Gastrocnemius medialis (tissue), 4 donors: ENCODE data around the gene ITPK1.

Experiments used
- POLR2A ChIP-seq, 2 donors: fragments of 450-650 bp; IDR thresholded peaks; one replicate each; pipeline ENCODE4 v1.6.1; 2017; ENCODE audit warnings: antibody characterized with exemption in 2 of 2, mild to moderate bottlenecking in 2 of 2, moderate library complexity in 2 of 2
- TF ChIP-seq, protein P1 (sequence below), 5 experiments: fragments of 450-650 bp in 3 of 5; fragments of 200-600 bp in 2 of 5; sonication (generic) in 2 of 5; IDR thresholded peaks in 4 of 5; conservative IDR thresholded peaks in 1 of 5; 1 replicate in 4 of 5; 2 replicates in 1 of 5; pipeline ENCODE4 v1.5.1; 2016 to 2019; ENCODE audit warnings: antibody characterized with exemption in 5 of 5, mild to moderate bottlenecking in 3 of 5, moderate library complexity in 3 of 5

DNA sequence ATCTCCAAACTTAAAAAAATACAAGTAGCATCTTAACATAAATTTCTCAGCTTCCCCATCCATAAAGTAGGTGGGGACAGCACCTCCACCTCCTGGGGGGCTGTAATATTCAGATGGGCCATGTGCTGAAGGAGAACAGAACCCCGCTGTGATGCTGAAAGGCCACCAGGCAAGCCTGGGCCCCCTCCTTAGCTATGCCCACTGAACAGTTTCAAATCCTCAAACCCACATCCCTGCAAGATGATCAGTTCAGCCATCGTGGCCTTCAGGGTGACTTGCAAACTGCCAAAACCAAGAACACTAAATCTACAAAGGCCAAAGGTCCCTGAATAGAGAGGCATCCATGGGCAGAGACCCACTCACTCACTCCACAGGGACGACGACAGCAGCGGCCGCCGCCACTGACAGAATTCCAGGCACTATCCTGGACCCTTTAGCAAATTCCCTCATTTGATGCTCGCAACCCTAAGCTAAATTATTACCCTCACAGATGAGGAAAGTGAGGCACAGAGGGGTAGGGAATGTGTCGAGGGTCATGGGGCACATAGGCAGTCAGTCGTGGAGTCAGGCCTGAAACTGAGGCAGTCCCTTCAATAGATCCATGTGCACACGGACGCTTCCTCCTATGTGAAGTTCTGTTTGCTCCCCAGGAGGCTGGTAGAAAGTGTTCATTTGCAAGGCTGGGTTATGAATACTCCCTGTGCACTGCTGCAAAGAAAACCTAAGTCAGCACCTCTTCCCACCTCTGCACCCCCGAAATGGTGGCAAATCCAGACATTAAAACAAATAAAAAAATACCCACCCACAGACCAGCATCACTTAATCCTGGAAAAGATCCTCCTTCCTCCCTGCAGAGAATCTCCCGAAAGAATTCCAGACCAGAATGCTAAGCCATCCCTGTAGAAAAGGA is 5.9 kb downstream of the ITPK1 start:
- TF ChIP-seq, protein P1, sequence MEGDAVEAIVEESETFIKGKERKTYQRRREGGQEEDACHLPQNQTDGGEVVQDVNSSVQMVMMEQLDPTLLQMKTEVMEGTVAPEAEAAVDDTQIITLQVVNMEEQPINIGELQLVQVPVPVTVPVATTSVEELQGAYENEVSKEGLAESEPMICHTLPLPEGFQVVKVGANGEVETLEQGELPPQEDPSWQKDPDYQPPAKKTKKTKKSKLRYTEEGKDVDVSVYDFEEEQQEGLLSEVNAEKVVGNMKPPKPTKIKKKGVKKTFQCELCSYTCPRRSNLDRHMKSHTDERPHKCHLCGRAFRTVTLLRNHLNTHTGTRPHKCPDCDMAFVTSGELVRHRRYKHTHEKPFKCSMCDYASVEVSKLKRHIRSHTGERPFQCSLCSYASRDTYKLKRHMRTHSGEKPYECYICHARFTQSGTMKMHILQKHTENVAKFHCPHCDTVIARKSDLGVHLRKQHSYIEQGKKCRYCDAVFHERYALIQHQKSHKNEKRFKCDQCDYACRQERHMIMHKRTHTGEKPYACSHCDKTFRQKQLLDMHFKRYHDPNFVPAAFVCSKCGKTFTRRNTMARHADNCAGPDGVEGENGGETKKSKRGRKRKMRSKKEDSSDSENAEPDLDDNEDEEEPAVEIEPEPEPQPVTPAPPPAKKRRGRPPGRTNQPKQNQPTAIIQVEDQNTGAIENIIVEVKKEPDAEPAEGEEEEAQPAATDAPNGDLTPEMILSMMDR (IDR thresholded peaks at IDR 0.05 in 4 of 5, conservative IDR thresholded peaks at IDR 0.05 in 1 of 5), result no peak
- TF ChIP-seq POLR2A (IDR thresholded peaks at IDR 0.05), result no peak
